H1 (cell line): ENCODE data around the gene ENDOV. TPM values are rescaled to one million over a fixed set of nuclear protein-coding genes. Genes with fewer than 3 reads are reported as not detected.

ENCODE experiments used
- CTCF ChIA-PET: fragments of 300-600 bp; sonication (Branson Sonifier 250); formaldehyde crosslinking; loops from one replicate; lab custom pipeline; 2021; ENCODE audit not compliant: partially characterized antibody; lab: Charles Lee
- POLR2A ChIA-PET: fragments of 300-600 bp; sonication (Branson Sonifier 250); formaldehyde crosslinking; loops from one replicate; lab custom pipeline; 2021; ENCODE audit warnings: inconsistent platforms; ENCODE audit not compliant: partially characterized antibody; lab: Charles Lee
- DNase-seq, 2 experiments: peaks; one replicate each; pipeline versions ENCODE4 v3.0.0 to v3.0.0-alpha.2; 2010 to 2022; ENCODE audit warnings: low spot score in 2 of 2, low read depth in 1 of 2, mixed read lengths in 1 of 2
- FAIRE-seq: peaks from 2 replicates; lab custom pipeline; 2011; peaks lifted over from hg19 to GRCh38; lab: Jason Lieb, UNC
- H2AFZ ChIP-seq: 2 replicates; pipeline ENCODE4 v1.8.1; 2012; ENCODE audit warnings: low read length, inconsistent platforms
- H2AK5ac ChIP-seq: 2 replicates; pipeline ENCODE4 v1.6.1; 2013; ENCODE audit warnings: low read depth, low read length
- H2BK120ac ChIP-seq: replicated peaks from 2 replicates; pipeline ENCODE3; 2013; ENCODE audit warnings: low read depth, low read length, inconsistent platforms
- H2BK12ac ChIP-seq: 2 replicates; pipeline ENCODE4 v1.6.1; 2013; ENCODE audit warnings: low read depth, low read length
- H2BK15ac ChIP-seq: 2 replicates; pipeline ENCODE4 v1.6.1; 2013; ENCODE audit warnings: low read length
- H2BK20ac ChIP-seq: 2 replicates; pipeline ENCODE4 v1.6.1; 2013; ENCODE audit warnings: low read length
- H2BK5ac ChIP-seq: 2 replicates; pipeline ENCODE4 v1.6.1; 2013; ENCODE audit warnings: low read depth, low read length
- H3K14ac ChIP-seq: 2 replicates; pipeline ENCODE4 v1.6.1; 2013; ENCODE audit warnings: inconsistent platforms; ENCODE audit not compliant: insufficient read length
- H3K18ac ChIP-seq: 2 replicates; pipeline ENCODE4 v1.6.1; 2013; ENCODE audit warnings: low read length; ENCODE audit errors: extremely low read depth
- H3K23ac ChIP-seq: 2 replicates; pipeline ENCODE4 v1.6.1; 2013; ENCODE audit warnings: inconsistent platforms; ENCODE audit not compliant: insufficient read length
- H3K23me2 ChIP-seq: 2 replicates; pipeline ENCODE4 v1.6.1; 2013; ENCODE audit warnings: low read depth, low read length
- H3K27ac ChIP-seq: 2 replicates; pipeline ENCODE4 v1.6.1; 2011; ENCODE audit warnings: low read depth, low read length, inconsistent platforms
- H3K27me3 ChIP-seq, 4 experiments: replicated peaks in 1 of 4; 1 replicate in 1 of 4; 2 replicates in 3 of 4; pipeline versions ENCODE4 v1.6.1 to v1.8.1; 2011 to 2013; ENCODE audit warnings: low read length in 3 of 4, mild to moderate bottlenecking in 3 of 4, inconsistent platforms in 2 of 4, mixed read lengths in 2 of 4, moderate library complexity in 1 of 4; ENCODE audit not compliant: control insufficient read depth in 3 of 4, insufficient read depth in 3 of 4; ENCODE audit errors: extremely low read depth in 1 of 4
- H3K36me3 ChIP-seq, 4 experiments: 2 replicates each; pipeline versions ENCODE4 v1.6.1 to v1.8.1; 2011 to 2013; ENCODE audit warnings: mild to moderate bottlenecking in 4 of 4, low read length in 3 of 4, moderate library complexity in 2 of 4, control low read depth in 1 of 4, inconsistent platforms in 1 of 4; ENCODE audit not compliant: insufficient read depth in 4 of 4, control insufficient read depth in 2 of 4
- H3K4ac ChIP-seq: replicated peaks from 2 replicates; pipeline ENCODE3; 2013; ENCODE audit warnings: low read length, low read depth, mixed read lengths, inconsistent platforms; ENCODE audit not compliant: insufficient read length
- H3K4me1 ChIP-seq, 4 experiments: replicated peaks in 1 of 4; 1 replicate in 1 of 4; 2 replicates in 3 of 4; pipeline versions ENCODE4 v1.6.1 to v1.8.1; 2011 to 2013; ENCODE audit warnings: low read length in 3 of 4, inconsistent platforms in 2 of 4, mixed read lengths in 1 of 4; ENCODE audit not compliant: insufficient read depth in 4 of 4, control insufficient read depth in 3 of 4
- H3K4me2 ChIP-seq, 2 experiments: 2 replicates each; pipeline versions ENCODE4 v1.6.1 to v1.8.1; 2011 to 2013; ENCODE audit warnings: low read depth in 2 of 2, low read length in 2 of 2, control low read depth in 1 of 2, inconsistent platforms in 1 of 2, mild to moderate bottlenecking in 1 of 2; ENCODE audit not compliant: insufficient read depth in 1 of 2
- H3K4me3 ChIP-seq, 4 experiments: fragments of 200-600, 300-600 bp in 1 of 4; sonication (generic), shearing (Covaris generic), sonication (Bioruptor Twin) in 1 of 4; 2 replicates each; pipeline versions ENCODE4 v1.5.1 to v1.8.1; 2011 to 2016; ENCODE audit warnings: low read length in 4 of 4, low read depth in 3 of 4, control low read depth in 2 of 4, inconsistent platforms in 2 of 4, mild to moderate bottlenecking in 2 of 4, mixed read lengths in 1 of 4, moderate library complexity in 1 of 4; ENCODE audit not compliant: insufficient read depth in 2 of 4; ENCODE audit errors: extremely low read depth in 1 of 4
- H3K56ac ChIP-seq: replicated peaks from 2 replicates; pipeline ENCODE3; 2013; ENCODE audit warnings: low read depth, mild to moderate bottlenecking, mixed read lengths, low read length, inconsistent platforms; ENCODE audit not compliant: insufficient read length
- H3K79me1 ChIP-seq: 2 replicates; pipeline ENCODE4 v1.6.1; 2013; ENCODE audit warnings: low read depth, low read length, control low read depth
- H3K79me2 ChIP-seq, 2 experiments: 2 replicates each; pipeline versions ENCODE4 v1.6.1 to v1.8.1; 2012 to 2013; ENCODE audit warnings: low read length in 2 of 2, mild to moderate bottlenecking in 2 of 2, inconsistent platforms in 1 of 2; ENCODE audit not compliant: insufficient read depth in 2 of 2, control insufficient read depth in 1 of 2
- H3K9ac ChIP-seq, 4 experiments: replicated peaks in 1 of 4; 1 replicate in 1 of 4; 2 replicates in 3 of 4; pipeline versions ENCODE4 v1.6.1 to v1.8.1; 2011 to 2013; ENCODE audit warnings: low read depth in 3 of 4, low read length in 3 of 4, control low read depth in 2 of 4, mild to moderate bottlenecking in 2 of 4, moderate library complexity in 2 of 4, inconsistent platforms in 1 of 4; ENCODE audit errors: extremely low read depth in 1 of 4
- H3K9me3 ChIP-seq, 2 experiments: 2 replicates each; pipeline versions ENCODE4 v1.6.1 to v1.8.1; 2012 to 2013; ENCODE audit warnings: mild to moderate bottlenecking in 2 of 2, moderate library complexity in 2 of 2, control low read depth in 1 of 2, inconsistent platforms in 1 of 2, low read depth in 1 of 2, low read length in 1 of 2, mixed read lengths in 1 of 2; ENCODE audit not compliant: insufficient read depth in 2 of 2
- H4K20me1 ChIP-seq, 2 experiments: replicated peaks in 1 of 2; 2 replicates each; pipeline versions ENCODE3 to v1.8.1; 2011 to 2013; ENCODE audit warnings: inconsistent platforms in 2 of 2, low read length in 2 of 2, mild to moderate bottlenecking in 1 of 2; ENCODE audit not compliant: insufficient read depth in 2 of 2, control insufficient read depth in 1 of 2
- H4K5ac ChIP-seq: 2 replicates; pipeline ENCODE4 v1.6.1; 2013; ENCODE audit warnings: low read length, low read depth, mixed read lengths, inconsistent platforms; ENCODE audit not compliant: insufficient read length
- H4K8ac ChIP-seq: 2 replicates; pipeline ENCODE4 v1.8.0; 2013; ENCODE audit warnings: mild to moderate bottlenecking, moderate library complexity, low read length, inconsistent platforms; ENCODE audit not compliant: insufficient read depth; ENCODE audit errors: extremely low read depth
- H4K91ac ChIP-seq: replicated peaks from 2 replicates; pipeline ENCODE3; 2013; ENCODE audit warnings: low read length, mixed read lengths, inconsistent platforms; ENCODE audit not compliant: insufficient read length
- CBX5 ChIP-seq: fragments of 300-800, 300-1000 bp; sonication (generic); IDR thresholded peaks from 2 replicates; pipeline ENCODE4 v1.7.1; 2016; ENCODE audit warnings: antibody characterized with exemption, low read length, low read depth
- WGBS, 2 experiments: shearing (Covaris generic) in 1 of 2; methylation state at CpG; one replicate each; pipeline versions ENCODE4 v1.1.6 to v1.1.7; 2013 to 2015; ENCODE audit warnings: low lambda C conversion rate in 2 of 2, mixed read lengths in 2 of 2, inconsistent platforms in 1 of 2, low coverage in 1 of 2, missing lambda C conversion rate in 1 of 2; ENCODE audit not compliant: insufficient replicate concordance in 2 of 2, insufficient coverage in 1 of 2, insufficient read length in 1 of 2; ENCODE audit errors: extremely low coverage in 1 of 2, missing lambda C conversion rate in 1 of 2; 5-methylcytosine and 5-hydroxymethylcytosine counted together
- polyA plus RNA-seq, 7 experiments: library from polyadenylated mRNA; depleted of rRNA in 3 of 7; stranded (reverse) in 5 of 7; unstranded in 2 of 7; fragments of >200 nt in 5 of 7; fragments of 200-250 nt in 2 of 7; gene quantifications; 1 replicate in 5 of 7; 2 replicates in 1 of 7; 4 replicates in 1 of 7; pipeline versions ENCODE4 v1.2.1 to v1.2.3, GENCODE V29; 2011 to 2013; ENCODE audit warnings: missing spikeins in 2 of 7, mixed read lengths in 2 of 7
- total RNA-seq: library from RNA; stranded (reverse); fragmentation: NEBNext Ultra II Directional; extraction: Animal tissue kit (Norgen Biotek cat#: 25700); gene quantifications from 2 replicates; pipeline ENCODE4 v1.2.1, GENCODE V29; 2021
- TF ChIP-seq, protein P1 (sequence below), 3 experiments: IDR thresholded peaks; 1 replicate in 2 of 3; 2 replicates in 1 of 3; pipeline versions ENCODE4 v1.5.1 to v1.6.1; 2011; ENCODE audit warnings: low read length in 3 of 3, mild to moderate bottlenecking in 3 of 3, inconsistent platforms in 2 of 3, low read depth in 1 of 3, moderate library complexity in 1 of 3; ENCODE audit not compliant: insufficient read depth in 1 of 3; ENCODE audit errors: control extremely low read depth in 1 of 3

ENDOV gene
- total and polyA plus RNA-seq, 2 of the 8 experiments (the other 6 are each of a cell fraction or from before 2014, with no cell fraction given), result 10.6 to 13.3 TPM

DNA sequence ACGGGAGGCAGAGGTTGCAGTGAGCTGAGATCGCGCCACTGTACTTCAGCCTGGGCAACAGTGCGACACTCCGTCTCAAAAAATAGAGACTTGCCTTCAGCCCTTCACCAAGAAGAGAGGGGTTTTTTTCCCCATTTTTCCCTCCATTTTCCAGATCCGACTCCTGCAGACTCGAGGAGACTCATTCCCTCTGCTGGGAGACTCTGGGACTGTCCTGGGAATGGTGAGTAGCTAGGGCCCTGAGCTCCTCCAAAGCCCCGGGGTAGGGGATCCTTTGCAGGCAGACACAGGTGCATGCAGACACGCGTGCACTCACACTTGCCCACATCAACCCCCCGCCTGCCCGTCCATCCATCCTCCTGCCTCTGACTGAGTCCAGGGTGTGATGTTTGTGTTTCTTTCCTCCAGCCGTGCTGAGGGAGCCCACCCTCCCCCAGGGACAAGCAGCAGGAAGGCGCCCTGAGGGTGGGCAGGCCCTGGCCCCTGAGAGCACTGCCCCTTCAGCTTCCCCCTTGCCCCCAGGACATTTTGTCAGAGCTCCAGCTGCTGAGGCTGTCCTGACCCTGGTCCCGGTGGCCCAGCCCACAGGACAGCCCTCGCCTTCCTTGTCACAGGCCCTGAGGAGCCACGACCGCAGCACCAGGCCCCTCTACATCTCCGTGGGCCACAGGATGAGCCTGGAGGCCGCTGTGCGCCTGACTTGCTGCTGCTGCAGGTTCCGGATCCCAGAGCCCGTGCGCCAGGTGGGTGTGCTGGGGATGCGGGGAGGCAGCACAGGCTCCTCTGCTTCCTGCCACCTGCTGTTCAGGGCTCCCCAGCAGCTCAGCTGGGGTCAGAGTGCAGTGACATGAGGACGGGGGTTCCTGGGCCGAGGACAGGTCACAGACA lies 10.2 kb downstream of the ENDOV start:
- Histone ChIP-seq H3K4ac (no peak overlapping the region), H4K20me1 (peaks cover 3 to 7% of the 10 kb centered on the region in 2 experiments), H3K14ac (no peak overlapping the region), H3K18ac (no peak overlapping the region), H3K79me1 (no peaks in the 10 kb centered on the region), H3K4me1 (peaks cover 0 to 8% (median 2%) of the 10 kb centered on the region in 4 experiments; a peak in 3 of 7 replicates), H2AK5ac (no peak overlapping the region), H2BK5ac (no peak overlapping the region), H4K91ac (no peak overlapping the region), H2AFZ (no peak overlapping the region), H2BK12ac (no peak overlapping the region), H3K27me3 (no peaks in the 10 kb centered on the region; a peak in 1 of 7 replicates), H3K23ac (no peak overlapping the region), H4K8ac (peak overlapping the region; percentile 89), H4K5ac (no peak overlapping the region), H3K4me3 (no peak overlapping the region), H3K79me2 (no peaks in the 10 kb centered on the region), H3K27ac (no peak overlapping the region), H3K4me2 (no peak overlapping the region), H3K9me3 (no peaks in the 10 kb centered on the region), H3K9ac (no peak overlapping the region), H3K23me2 (no peaks in the 10 kb centered on the region), H2BK120ac (no peak overlapping the region), H2BK15ac (no peak overlapping the region), H2BK20ac (no peak overlapping the region), H3K36me3 (no peaks in the 10 kb centered on the region; a peak in 1 of 8 replicates), H3K56ac (no peak overlapping the region)
- TF ChIP-seq, protein P1, sequence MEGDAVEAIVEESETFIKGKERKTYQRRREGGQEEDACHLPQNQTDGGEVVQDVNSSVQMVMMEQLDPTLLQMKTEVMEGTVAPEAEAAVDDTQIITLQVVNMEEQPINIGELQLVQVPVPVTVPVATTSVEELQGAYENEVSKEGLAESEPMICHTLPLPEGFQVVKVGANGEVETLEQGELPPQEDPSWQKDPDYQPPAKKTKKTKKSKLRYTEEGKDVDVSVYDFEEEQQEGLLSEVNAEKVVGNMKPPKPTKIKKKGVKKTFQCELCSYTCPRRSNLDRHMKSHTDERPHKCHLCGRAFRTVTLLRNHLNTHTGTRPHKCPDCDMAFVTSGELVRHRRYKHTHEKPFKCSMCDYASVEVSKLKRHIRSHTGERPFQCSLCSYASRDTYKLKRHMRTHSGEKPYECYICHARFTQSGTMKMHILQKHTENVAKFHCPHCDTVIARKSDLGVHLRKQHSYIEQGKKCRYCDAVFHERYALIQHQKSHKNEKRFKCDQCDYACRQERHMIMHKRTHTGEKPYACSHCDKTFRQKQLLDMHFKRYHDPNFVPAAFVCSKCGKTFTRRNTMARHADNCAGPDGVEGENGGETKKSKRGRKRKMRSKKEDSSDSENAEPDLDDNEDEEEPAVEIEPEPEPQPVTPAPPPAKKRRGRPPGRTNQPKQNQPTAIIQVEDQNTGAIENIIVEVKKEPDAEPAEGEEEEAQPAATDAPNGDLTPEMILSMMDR (IDR thresholded peaks at IDR 0.05; ENCODE audit: control extremely low read depth in 1 of 3, insufficient read depth in 1 of 3, low read depth in 1 of 3, low read length in 3 of 3), result peak in 1 of 3 experiments; percentile 8; a peak in 1 of 4 replicates
- no peak for TF ChIP-seq CBX5
- DNase-seq (peak in 1 of 2 experiments; percentile 42), FAIRE-seq (no peak)
- WGBS, 2 experiments, result 87% methylated on average over 23 of the region's 27 CpGs; no CpG with 5 or more reads in 1 of the 2 experiments
- POLR2A ChIA-PET, result interaction anchor here (1.1 kb wide), 1 partner anchor 48 kb away, joined by 3 read pairs; no protein-coding TSS in a partner anchor
- CTCF ChIA-PET, result interaction anchor here (0.7 to 3.9 kb wide), 22 partner anchors 8 to 545 kb away, joined by 3 to 21 read pairs (median 4); partner anchors contain the start of gene ENDOV
